Measurements from ENCODE around the gene MAK.

- TF ChIP-seq CTCF (IDR thresholded peaks at IDR 0.05) = no peak
- TF ChIP-seq POLR2A (IDR thresholded peaks at IDR 0.05) = no peak
Observed at GRCh38 chr6:10723567-10723881, 114.8 kb downstream of the MAK start.

Data from esophagus squamous epithelium (tissue), 4 donors.